K562 (cell line): Measurements from ENCODE around the gene VWA7. TPM values are rescaled to one million over a fixed set of nuclear protein-coding genes. Genes with fewer than 3 reads are reported as not detected.

Experiments
- CAMTA2 ChIP-seq: fragments of 250-450 bp; sonication (Bioruptor Pico); conservative IDR thresholded peaks from 2 replicates; pipeline ENCODE4 v1.5.1; 2022
- CXXC5 ChIP-seq: fragments of 250-450 bp; sonication (Bioruptor Pico); IDR thresholded peaks from 2 replicates; pipeline ENCODE4 v1.8.0; 2022; ENCODE audit warnings: inconsistent platforms, mild to moderate bottlenecking, moderate library complexity
- KHSRP ChIP-seq: fragments of 450-650 bp; IDR thresholded peaks from 2 replicates; pipeline ENCODE4 v1.6.1; 2017
- MAFG ChIP-seq: fragments of 450-650 bp; conservative IDR thresholded peaks from 2 replicates; pipeline ENCODE4 v1.6.1; 2016; ENCODE audit warnings: missing genetic modification characterization, missing compliant biosample characterization
- MYNN ChIP-seq, 2 experiments: sonication (generic); formaldehyde crosslinking in 1 of 2; IDR thresholded peaks; 2 replicates each; pipeline versions ENCODE4 v1.5.0 to v1.6.1; 2016 to 2020; ENCODE audit warnings: antibody characterized with exemption in 1 of 2, missing genetic modification reagents in 1 of 2
- PHB ChIP-seq: fragments of 250-450 bp; sonication (Bioruptor Pico); IDR thresholded peaks from 2 replicates; pipeline ENCODE4 v1.5.0; 2021
- POLR3A ChIP-seq: IDR thresholded peaks from 2 replicates; pipeline ENCODE4 v1.6.1; 2011; ENCODE audit warnings: borderline replicate concordance, mild to moderate bottlenecking, moderate library complexity; ENCODE audit not compliant: insufficient read length, insufficient read depth; ENCODE audit errors: extremely low read depth
- PTTG1 ChIP-seq: fragments of 450-650 bp; IDR thresholded peaks from 2 replicates; pipeline ENCODE4 v1.6.1; 2016; ENCODE audit warnings: low read depth, mild to moderate bottlenecking, missing genetic modification characterization, missing compliant biosample characterization
- RBBP5 ChIP-seq: fragments of 200-600 bp; sonication (generic); IDR thresholded peaks from 2 replicates; pipeline ENCODE4 v1.6.1; 2012; ENCODE audit warnings: borderline replicate concordance, mild to moderate bottlenecking, low read length, control low read depth, inconsistent platforms; ENCODE audit not compliant: insufficient read depth, poor library complexity, severe bottlenecking
- SMARCA4 ChIP-seq: fragments of 450-650 bp; IDR thresholded peaks from 2 replicates; pipeline ENCODE4 v1.6.1; 2016
- SREBF2 ChIP-seq: sonication (generic); formaldehyde crosslinking; IDR thresholded peaks from 2 replicates; pipeline ENCODE4 v1.4.0; 2020; ENCODE audit warnings: mild to moderate bottlenecking, missing genetic modification reagents
- TAF7 ChIP-seq: fragments of 450-650 bp; IDR thresholded peaks from 2 replicates; pipeline ENCODE4 v1.6.1; 2016; ENCODE audit warnings: missing genetic modification characterization, missing compliant biosample characterization
- ZKSCAN1 ChIP-seq: fragments of 150-350 bp; IDR thresholded peaks from 2 replicates; pipeline ENCODE4 v1.6.1; 2016; ENCODE audit warnings: low read depth, low read length
- ZNF133 ChIP-seq: fragments of 250-450 bp; sonication (Bioruptor Pico); IDR thresholded peaks from 2 replicates; pipeline ENCODE4 v1.4.0; 2020; ENCODE audit warnings: mild to moderate bottlenecking
- ZNF384 ChIP-seq: IDR thresholded peaks from 2 replicates; pipeline ENCODE4 v1.6.1; 2012; ENCODE audit warnings: low read depth, low read length, improper control_type of control experiment
- ZNF57 ChIP-seq: fragments of 450-650 bp; formaldehyde crosslinking; IDR thresholded peaks from 2 replicates; pipeline ENCODE4 v1.4.0; 2020; ENCODE audit warnings: mild to moderate bottlenecking, moderate library complexity
- polyA plus RNA-seq, 8 experiments: library from polyadenylated mRNA; depleted of rRNA in 4 of 8; stranded (reverse) in 5 of 8; unstranded in 3 of 8; fragments of >200 nt; fragmentation: Nextera tagmentation in 2 of 8; fragmentation: Illumina TruSeq in 1 of 8; extraction: Ambion mirVana in 2 of 8; extraction: Trizol in 1 of 8; gene quantifications; 2 replicates each; pipeline versions ENCODE4 v1.2.1 to v1.2.3, GENCODE V29; 2011 to 2014; ENCODE audit warnings: inconsistent platforms in 1 of 8, missing spikeins in 1 of 8
- total RNA-seq, 7 experiments: library from RNA; depleted of rRNA in 6 of 7; stranded (reverse); fragments of >200 nt in 6 of 7; fragmentation: Illumina TruSeq in 2 of 7; extraction: Trizol in 2 of 7; gene quantifications; 2 replicates each; pipeline versions ENCODE4 v1.2.1 to v1.2.3, GENCODE V29; 2011 to 2021; ENCODE audit warnings: low replicate concordance in 1 of 7
- TF ChIP-seq, protein P1 (sequence below): fragments of 250-450 bp; sonication (Bioruptor Pico); IDR thresholded peaks from 2 replicates; pipeline ENCODE4 v1.4.0; 2020; ENCODE audit warnings: mild to moderate bottlenecking, moderate library complexity, borderline replicate concordance
- TF ChIP-seq, protein P2 (sequence below): sonication (generic); formaldehyde crosslinking; IDR thresholded peaks from 2 replicates; pipeline ENCODE4 v1.8.0; 2022; ENCODE audit warnings: mild to moderate bottlenecking, low read depth, missing genetic modification reagents
- TF ChIP-seq, protein P3 (sequence below): fragments of 450-650 bp; IDR thresholded peaks from 2 replicates; pipeline ENCODE4 v1.6.1; 2016; ENCODE audit warnings: missing biosample characterization, missing genetic modification characterization
- TF ChIP-seq, protein P4 (sequence below): fragments of 250-450 bp; sonication (Bioruptor Pico); IDR thresholded peaks from 2 replicates; pipeline ENCODE4 v1.8.0; 2021; ENCODE audit warnings: mild to moderate bottlenecking, moderate library complexity
- TF ChIP-seq, protein P5 (sequence below): fragments of 250-450 bp; sonication (Bioruptor Pico); IDR thresholded peaks from 2 replicates; pipeline ENCODE4 v1.5.0; 2021

Gene VWA7
- total and polyA plus RNA-seq, 9 of the 15 experiments (the other 6 are each of a cell fraction or from before 2014, with no cell fraction given) = 0.18 to 2.9 (median 0.95) TPM

DNA sequence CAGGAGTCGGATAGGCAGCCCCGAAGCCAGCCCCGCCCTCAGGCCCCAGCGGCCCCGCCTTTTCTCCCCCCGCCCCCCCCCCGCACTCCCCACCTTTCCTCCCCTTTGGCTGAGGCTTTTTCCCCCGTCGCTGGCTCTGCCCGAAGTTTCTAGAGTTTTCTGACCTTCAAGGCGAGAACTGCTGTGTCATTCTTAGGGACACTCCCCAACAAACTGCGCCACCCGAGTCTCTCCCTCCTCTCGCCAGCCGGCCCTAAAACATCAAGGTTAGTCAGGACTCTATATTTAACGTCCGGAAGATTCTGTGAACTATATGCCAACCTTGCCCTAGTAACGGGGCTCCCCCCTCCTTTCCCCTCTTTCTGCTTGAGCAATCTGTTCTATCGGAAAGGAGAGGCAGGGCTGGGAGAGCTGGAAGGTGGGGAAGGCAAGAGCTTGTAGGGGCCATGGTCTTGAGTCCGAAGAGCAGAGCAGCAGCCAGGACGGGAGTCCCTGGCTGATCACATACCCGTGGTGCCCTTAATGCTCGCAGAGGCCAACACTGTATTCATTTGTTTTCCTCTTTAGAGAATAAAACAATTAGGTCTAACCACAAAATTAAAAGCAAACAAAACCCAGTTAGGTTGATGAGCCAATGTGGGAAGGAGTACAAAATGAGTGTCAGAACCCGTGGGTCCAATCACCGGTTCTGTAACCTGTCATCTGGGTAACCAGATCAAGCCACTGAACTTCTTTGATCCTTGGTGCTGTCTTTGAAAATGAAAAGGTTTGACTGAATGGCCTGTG lies 45.1 kb upstream of the VWA7 start (continued):
- TF ChIP-seq CAMTA2 (CRISPR knock-in tag) (peak; percentile 77; the same call in 1 of the 2 replicates), CXXC5 (peak; percentile 45), MYNN (IDR thresholded peaks at IDR 0.05) (peak; percentile 75), MYNN (CRISPR knock-in tag; IDR thresholded peaks at IDR 0.05) (no peak), ZKSCAN1 (peak; percentile 50; the same call in 1 of the 2 replicates), ZNF57 (CRISPR knock-in tag) (no peak), SMARCA4 (no peak), ZNF133 (CRISPR knock-in tag) (no peak), SREBF2 (CRISPR knock-in tag) (0 out of 2 replicates have a peak, but pooled peaks have one; percentile 42), TAF7 (tag) (peak; percentile 100), RBBP5 (peak; percentile 56), PTTG1 (peak; percentile 50; the same call in 1 of the 2 replicates), ZNF384 (no peak), KHSRP (no peak), POLR3A (no peak), PHB (CRISPR knock-in tag) (peak; percentile 80; the same call in 1 of the 2 replicates), MAFG (peak; percentile 100)
- TF ChIP-seq, protein P1, sequence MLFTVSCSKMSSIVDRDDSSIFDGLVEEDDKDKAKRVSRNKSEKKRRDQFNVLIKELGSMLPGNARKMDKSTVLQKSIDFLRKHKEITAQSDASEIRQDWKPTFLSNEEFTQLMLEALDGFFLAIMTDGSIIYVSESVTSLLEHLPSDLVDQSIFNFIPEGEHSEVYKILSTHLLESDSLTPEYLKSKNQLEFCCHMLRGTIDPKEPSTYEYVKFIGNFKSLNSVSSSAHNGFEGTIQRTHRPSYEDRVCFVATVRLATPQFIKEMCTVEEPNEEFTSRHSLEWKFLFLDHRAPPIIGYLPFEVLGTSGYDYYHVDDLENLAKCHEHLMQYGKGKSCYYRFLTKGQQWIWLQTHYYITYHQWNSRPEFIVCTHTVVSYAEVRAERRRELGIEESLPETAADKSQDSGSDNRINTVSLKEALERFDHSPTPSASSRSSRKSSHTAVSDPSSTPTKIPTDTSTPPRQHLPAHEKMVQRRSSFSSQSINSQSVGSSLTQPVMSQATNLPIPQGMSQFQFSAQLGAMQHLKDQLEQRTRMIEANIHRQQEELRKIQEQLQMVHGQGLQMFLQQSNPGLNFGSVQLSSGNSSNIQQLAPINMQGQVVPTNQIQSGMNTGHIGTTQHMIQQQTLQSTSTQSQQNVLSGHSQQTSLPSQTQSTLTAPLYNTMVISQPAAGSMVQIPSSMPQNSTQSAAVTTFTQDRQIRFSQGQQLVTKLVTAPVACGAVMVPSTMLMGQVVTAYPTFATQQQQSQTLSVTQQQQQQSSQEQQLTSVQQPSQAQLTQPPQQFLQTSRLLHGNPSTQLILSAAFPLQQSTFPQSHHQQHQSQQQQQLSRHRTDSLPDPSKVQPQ = 0 out of 2 replicates have a peak, but pooled peaks have one; percentile 12
- TF ChIP-seq, protein P2, sequence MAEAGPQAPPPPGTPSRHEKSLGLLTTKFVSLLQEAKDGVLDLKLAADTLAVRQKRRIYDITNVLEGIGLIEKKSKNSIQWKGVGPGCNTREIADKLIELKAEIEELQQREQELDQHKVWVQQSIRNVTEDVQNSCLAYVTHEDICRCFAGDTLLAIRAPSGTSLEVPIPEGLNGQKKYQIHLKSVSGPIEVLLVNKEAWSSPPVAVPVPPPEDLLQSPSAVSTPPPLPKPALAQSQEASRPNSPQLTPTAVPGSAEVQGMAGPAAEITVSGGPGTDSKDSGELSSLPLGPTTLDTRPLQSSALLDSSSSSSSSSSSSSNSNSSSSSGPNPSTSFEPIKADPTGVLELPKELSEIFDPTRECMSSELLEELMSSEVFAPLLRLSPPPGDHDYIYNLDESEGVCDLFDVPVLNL (CRISPR knock-in tag) = no peak
- TF ChIP-seq, protein P3, sequence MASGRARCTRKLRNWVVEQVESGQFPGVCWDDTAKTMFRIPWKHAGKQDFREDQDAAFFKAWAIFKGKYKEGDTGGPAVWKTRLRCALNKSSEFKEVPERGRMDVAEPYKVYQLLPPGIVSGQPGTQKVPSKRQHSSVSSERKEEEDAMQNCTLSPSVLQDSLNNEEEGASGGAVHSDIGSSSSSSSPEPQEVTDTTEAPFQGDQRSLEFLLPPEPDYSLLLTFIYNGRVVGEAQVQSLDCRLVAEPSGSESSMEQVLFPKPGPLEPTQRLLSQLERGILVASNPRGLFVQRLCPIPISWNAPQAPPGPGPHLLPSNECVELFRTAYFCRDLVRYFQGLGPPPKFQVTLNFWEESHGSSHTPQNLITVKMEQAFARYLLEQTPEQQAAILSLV (tag) = no peak
- TF ChIP-seq, protein P4, sequence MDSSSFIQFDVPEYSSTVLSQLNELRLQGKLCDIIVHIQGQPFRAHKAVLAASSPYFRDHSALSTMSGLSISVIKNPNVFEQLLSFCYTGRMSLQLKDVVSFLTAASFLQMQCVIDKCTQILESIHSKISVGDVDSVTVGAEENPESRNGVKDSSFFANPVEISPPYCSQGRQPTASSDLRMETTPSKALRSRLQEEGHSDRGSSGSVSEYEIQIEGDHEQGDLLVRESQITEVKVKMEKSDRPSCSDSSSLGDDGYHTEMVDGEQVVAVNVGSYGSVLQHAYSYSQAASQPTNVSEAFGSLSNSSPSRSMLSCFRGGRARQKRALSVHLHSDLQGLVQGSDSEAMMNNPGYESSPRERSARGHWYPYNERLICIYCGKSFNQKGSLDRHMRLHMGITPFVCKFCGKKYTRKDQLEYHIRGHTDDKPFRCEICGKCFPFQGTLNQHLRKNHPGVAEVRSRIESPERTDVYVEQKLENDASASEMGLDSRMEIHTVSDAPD (CRISPR knock-in tag) = no peak
- TF ChIP-seq, protein P5, sequence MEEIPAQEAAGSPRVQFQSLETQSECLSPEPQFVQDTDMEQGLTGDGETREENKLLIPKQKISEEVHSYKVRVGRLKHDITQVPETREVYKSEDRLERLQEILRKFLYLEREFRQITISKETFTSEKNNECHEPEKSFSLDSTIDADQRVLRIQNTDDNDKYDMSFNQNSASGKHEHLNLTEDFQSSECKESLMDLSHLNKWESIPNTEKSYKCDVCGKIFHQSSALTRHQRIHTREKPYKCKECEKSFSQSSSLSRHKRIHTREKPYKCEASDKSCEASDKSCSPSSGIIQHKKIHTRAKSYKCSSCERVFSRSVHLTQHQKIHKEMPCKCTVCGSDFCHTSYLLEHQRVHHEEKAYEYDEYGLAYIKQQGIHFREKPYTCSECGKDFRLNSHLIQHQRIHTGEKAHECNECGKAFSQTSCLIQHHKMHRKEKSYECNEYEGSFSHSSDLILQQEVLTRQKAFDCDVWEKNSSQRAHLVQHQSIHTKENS = 0 out of 2 replicates have a peak, but pooled peaks have one; percentile 25
